Measurements from ENCODE around the gene SGCD.

DNA sequence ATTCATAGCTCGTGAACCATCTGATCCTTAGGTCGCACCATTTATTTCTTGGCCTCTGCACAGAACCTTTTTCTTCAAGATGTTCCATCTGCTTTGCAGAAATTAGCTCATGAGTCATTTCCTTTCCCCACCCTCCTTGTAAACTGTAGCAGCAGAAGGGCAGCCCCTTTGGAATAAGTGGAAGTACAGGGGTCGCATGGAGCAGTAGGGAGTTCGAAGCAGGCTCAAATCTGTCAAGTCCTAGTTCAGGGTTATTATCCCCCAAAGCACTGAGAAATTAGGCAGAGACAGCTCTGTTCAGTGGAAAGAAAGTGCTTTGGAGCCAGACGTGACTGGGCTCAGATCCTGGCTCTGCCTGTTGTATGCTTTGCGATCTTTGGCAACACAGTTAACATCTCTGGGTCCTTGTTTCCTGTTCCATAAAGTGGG, 84.2 kb downstream of the SGCD start:
- TF ChIP-seq ZC3H10 (CRISPR knock-in tag; IDR thresholded peaks at IDR 0.05) (no peak), PPARA (CRISPR knock-in tag; IDR thresholded peaks at IDR 0.05; ENCODE audit: borderline replicate concordance) (no peak), ARNTL (CRISPR knock-in tag; IDR thresholded peaks at IDR 0.05; ENCODE audit: borderline replicate concordance, low read depth) (no peak), RARB (CRISPR knock-in tag; IDR thresholded peaks at IDR 0.05) (no peak), CSDC2 (CRISPR knock-in tag; IDR thresholded peaks at IDR 0.05) (no peak), OSR1 (CRISPR knock-in tag; IDR thresholded peaks at IDR 0.05) (no peak), ZFP3 (CRISPR knock-in tag; IDR thresholded peaks at IDR 0.05) (no peak), ESRRG (CRISPR knock-in tag; IDR thresholded peaks at IDR 0.05) (no peak), SNAI2 (CRISPR knock-in tag; IDR thresholded peaks at IDR 0.05) (no peak)
- TF ChIP-seq, protein P1, sequence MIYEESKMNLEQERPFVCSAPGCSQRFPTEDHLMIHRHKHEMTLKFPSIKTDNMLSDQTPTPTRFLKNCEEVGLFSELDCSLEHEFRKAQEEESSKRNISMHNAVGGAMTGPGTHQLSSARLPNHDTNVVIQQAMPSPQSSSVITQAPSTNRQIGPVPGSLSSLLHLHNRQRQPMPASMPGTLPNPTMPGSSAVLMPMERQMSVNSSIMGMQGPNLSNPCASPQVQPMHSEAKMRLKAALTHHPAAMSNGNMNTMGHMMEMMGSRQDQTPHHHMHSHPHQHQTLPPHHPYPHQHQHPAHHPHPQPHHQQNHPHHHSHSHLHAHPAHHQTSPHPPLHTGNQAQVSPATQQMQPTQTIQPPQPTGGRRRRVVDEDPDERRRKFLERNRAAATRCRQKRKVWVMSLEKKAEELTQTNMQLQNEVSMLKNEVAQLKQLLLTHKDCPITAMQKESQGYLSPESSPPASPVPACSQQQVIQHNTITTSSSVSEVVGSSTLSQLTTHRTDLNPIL (CRISPR knock-in tag; IDR thresholded peaks at IDR 0.05; ENCODE audit: low read depth) = no peak
